ENCODE results near the gene COG7. TPM values are rescaled to one million over a fixed set of nuclear protein-coding genes. Genes with fewer than 3 reads are reported as not detected.

The COG7 gene
- total RNA-seq, 1 experiment from 2014 or later: 22.1 TPM

GRCh38 chr16:23491490-23492391 lies 38.8 kb upstream of the COG7 start:
- H3K4me3 ChIP-seq (replicated peaks in 1 of 2; ENCODE audit: low read depth in 1 of 2, low read length in 2 of 2): no peak overlapping the region
- H3K9me2 ChIP-seq (ENCODE audit: insufficient read depth): no peaks in the 10 kb centered on the region
- no peak overlapping the region for H3K4me2 ChIP-seq (ENCODE audit: low read length)
- no peak for DNase-seq (ENCODE audit: low read depth, low spot score)
- TF ChIP-seq RAD21 (IDR thresholded peaks at IDR 0.05; ENCODE audit: low read depth) (no peak), POLR2AphosphoS5 (IDR thresholded peaks at IDR 0.05; ENCODE audit: low read depth, low read length) (no peak), ZNF274 (IDR thresholded peaks at IDR 0.05; ENCODE audit: low read depth, low read length) (no peak)
- no peaks in the 10 kb centered on the region for H3K27me3 ChIP-seq (ENCODE audit: insufficient read depth, low read length)
- ChIA-PET CTCF (no interaction called here), POLR2A (no interaction called here), RAD21 (ENCODE audit: low non-redundant PET in 1 of 2, low total read pairs in 2 of 2, uncharacterized antibody in 2 of 2, unreplicated experiment in 2 of 2) (interaction anchor here in 1 of 2 experiments (0.7 kb wide), 1 partner anchor 13 kb away, joined by 3 read pairs; no protein-coding TSS in a partner anchor)
- no peaks in the 10 kb centered on the region for H3K9me3 ChIP-seq (ENCODE audit: control insufficient read depth in 1 of 2, insufficient read depth in 1 of 2, low read depth in 1 of 2, low read length in 2 of 2)
- BruUV-seq (replicated peaks): no TSS peak
- H3K79me2 ChIP-seq (ENCODE audit: insufficient read depth, low read length): peaks cover 23% of the 10 kb centered on the region
- no peak overlapping the region for H2AFZ ChIP-seq (ENCODE audit: low read depth, low read length, poor library complexity, severe bottlenecking)
- peaks cover 0 to 12% of the 10 kb centered on the region in 2 experiments; a peak in 2 of 4 replicates for H3K4me1 ChIP-seq (ENCODE audit: control insufficient read depth in 1 of 2, insufficient read depth in 2 of 2, low read length in 2 of 2)
- peaks cover 50 to 52% of the 10 kb centered on the region in 2 experiments for H3K36me3 ChIP-seq (ENCODE audit: control insufficient read depth in 1 of 2, insufficient read depth in 2 of 2, low read length in 2 of 2)
- H3K9ac ChIP-seq (ENCODE audit: low read length): no peak overlapping the region
- H3K27ac ChIP-seq (ENCODE audit: low read depth, low read length): no peak overlapping the region
- intact Hi-C loops (cut with micrococcal nuclease): no loop called here
- H4K20me1 ChIP-seq (ENCODE audit: insufficient read depth): no peaks in the 10 kb centered on the region
- ATAC-seq: peak; percentile 68

GRCh38 chr16:23486480-23486879 lies 33.5 kb upstream of the COG7 start:
- Histone ChIP-seq H3K9me3 (ENCODE audit: control insufficient read depth in 1 of 2, insufficient read depth in 1 of 2, low read depth in 1 of 2, low read length in 2 of 2) (no peaks in the 10 kb centered on the region), H3K9me2 (ENCODE audit: insufficient read depth) (no peaks in the 10 kb centered on the region), H3K4me2 (ENCODE audit: low read length) (no peak overlapping the region), H4K20me1 (ENCODE audit: insufficient read depth) (no peaks in the 10 kb centered on the region; the same call in 1 of the 2 replicates), H3K27ac (ENCODE audit: low read depth, low read length) (no peak overlapping the region), H3K9ac (ENCODE audit: low read length) (no peak overlapping the region), H2AFZ (ENCODE audit: low read depth, low read length, poor library complexity, severe bottlenecking) (no peak overlapping the region), H3K27me3 (ENCODE audit: insufficient read depth, low read length) (no peaks in the 10 kb centered on the region), H3K79me2 (ENCODE audit: insufficient read depth, low read length) (0 out of 2 replicates have a peak, but pooled peaks cover 5% of the 10 kb centered on the region), H3K4me3 (replicated peaks in 1 of 2; ENCODE audit: low read depth in 1 of 2, low read length in 2 of 2) (no peak overlapping the region), H3K36me3 (ENCODE audit: control insufficient read depth in 1 of 2, insufficient read depth in 2 of 2, low read length in 2 of 2) (peaks cover 60 to 76% of the 10 kb centered on the region in 2 experiments), H3K4me1 (ENCODE audit: control insufficient read depth in 1 of 2, insufficient read depth in 2 of 2, low read length in 2 of 2) (no peaks in the 10 kb centered on the region)
- POLR2A ChIA-PET: no interaction called here
- ATAC-seq (no peak), DNase-seq (ENCODE audit: low read depth, low spot score) (no peak)
- intact Hi-C loops (cut with micrococcal nuclease): no loop called here
- TF ChIP-seq SP1 (IDR thresholded peaks at IDR 0.05; ENCODE audit: low read depth) (no peak), SIN3A (IDR thresholded peaks at IDR 0.05; ENCODE audit: low read depth) (no peak), POLR2A (IDR thresholded peaks at IDR 0.05; ENCODE audit: borderline replicate concordance, extremely low read depth, insufficient read depth, insufficient read length) (no peak), CEBPB (IDR thresholded peaks at IDR 0.05; ENCODE audit: low read depth) (no peak)
- TF ChIP-seq, protein P1, sequence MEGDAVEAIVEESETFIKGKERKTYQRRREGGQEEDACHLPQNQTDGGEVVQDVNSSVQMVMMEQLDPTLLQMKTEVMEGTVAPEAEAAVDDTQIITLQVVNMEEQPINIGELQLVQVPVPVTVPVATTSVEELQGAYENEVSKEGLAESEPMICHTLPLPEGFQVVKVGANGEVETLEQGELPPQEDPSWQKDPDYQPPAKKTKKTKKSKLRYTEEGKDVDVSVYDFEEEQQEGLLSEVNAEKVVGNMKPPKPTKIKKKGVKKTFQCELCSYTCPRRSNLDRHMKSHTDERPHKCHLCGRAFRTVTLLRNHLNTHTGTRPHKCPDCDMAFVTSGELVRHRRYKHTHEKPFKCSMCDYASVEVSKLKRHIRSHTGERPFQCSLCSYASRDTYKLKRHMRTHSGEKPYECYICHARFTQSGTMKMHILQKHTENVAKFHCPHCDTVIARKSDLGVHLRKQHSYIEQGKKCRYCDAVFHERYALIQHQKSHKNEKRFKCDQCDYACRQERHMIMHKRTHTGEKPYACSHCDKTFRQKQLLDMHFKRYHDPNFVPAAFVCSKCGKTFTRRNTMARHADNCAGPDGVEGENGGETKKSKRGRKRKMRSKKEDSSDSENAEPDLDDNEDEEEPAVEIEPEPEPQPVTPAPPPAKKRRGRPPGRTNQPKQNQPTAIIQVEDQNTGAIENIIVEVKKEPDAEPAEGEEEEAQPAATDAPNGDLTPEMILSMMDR (IDR thresholded peaks at IDR 0.05 in 2 of 3, conservative IDR thresholded peaks at IDR 0.05 in 1 of 3; ENCODE audit: borderline replicate concordance in 1 of 3, insufficient read depth in 1 of 3, low read depth in 2 of 3, low read length in 2 of 3): no peak
- TF ChIP-seq, protein P2, sequence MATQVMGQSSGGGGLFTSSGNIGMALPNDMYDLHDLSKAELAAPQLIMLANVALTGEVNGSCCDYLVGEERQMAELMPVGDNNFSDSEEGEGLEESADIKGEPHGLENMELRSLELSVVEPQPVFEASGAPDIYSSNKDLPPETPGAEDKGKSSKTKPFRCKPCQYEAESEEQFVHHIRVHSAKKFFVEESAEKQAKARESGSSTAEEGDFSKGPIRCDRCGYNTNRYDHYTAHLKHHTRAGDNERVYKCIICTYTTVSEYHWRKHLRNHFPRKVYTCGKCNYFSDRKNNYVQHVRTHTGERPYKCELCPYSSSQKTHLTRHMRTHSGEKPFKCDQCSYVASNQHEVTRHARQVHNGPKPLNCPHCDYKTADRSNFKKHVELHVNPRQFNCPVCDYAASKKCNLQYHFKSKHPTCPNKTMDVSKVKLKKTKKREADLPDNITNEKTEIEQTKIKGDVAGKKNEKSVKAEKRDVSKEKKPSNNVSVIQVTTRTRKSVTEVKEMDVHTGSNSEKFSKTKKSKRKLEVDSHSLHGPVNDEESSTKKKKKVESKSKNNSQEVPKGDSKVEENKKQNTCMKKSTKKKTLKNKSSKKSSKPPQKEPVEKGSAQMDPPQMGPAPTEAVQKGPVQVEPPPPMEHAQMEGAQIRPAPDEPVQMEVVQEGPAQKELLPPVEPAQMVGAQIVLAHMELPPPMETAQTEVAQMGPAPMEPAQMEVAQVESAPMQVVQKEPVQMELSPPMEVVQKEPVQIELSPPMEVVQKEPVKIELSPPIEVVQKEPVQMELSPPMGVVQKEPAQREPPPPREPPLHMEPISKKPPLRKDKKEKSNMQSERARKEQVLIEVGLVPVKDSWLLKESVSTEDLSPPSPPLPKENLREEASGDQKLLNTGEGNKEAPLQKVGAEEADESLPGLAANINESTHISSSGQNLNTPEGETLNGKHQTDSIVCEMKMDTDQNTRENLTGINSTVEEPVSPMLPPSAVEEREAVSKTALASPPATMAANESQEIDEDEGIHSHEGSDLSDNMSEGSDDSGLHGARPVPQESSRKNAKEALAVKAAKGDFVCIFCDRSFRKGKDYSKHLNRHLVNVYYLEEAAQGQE (IDR thresholded peaks at IDR 0.05; ENCODE audit: low read depth): no peak
- TF ChIP-seq, protein P3, sequence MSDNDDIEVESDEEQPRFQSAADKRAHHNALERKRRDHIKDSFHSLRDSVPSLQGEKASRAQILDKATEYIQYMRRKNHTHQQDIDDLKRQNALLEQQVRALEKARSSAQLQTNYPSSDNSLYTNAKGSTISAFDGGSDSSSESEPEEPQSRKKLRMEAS (IDR thresholded peaks at IDR 0.05): no peak
- no TSS peak for BruUV-seq (replicated peaks)
- CTCF ChIA-PET: no interaction called here
- RAD21 ChIA-PET (ENCODE audit: low non-redundant PET in 1 of 2, low total read pairs in 2 of 2, uncharacterized antibody in 2 of 2, unreplicated experiment in 2 of 2): no interaction called here

Data from HCT116 (cell line).